K562 (cell line): ENCODE results near the gene UCKL1. TPM values are rescaled to one million over a fixed set of nuclear protein-coding genes. Genes with fewer than 3 reads are reported as not detected.

Source experiments
- ATAC-seq: fragments of 200-7000 bp; cut with Tn5 transposase; 3 replicates; pipeline ENCODE4 v1.9.1; 2020; ENCODE audit warnings: moderate library complexity
- BruUV-seq: library from RNA; stranded (reverse); fragments of 400-500 nt; replicated peaks from 2 replicates; lab custom pipeline; 2021; lab: Mats Ljungman, UMichigan
- CTCF ChIA-PET: fragments of 300-600 bp; formaldehyde crosslinking; extraction: SDS; loops from one replicate; lab custom pipeline; 2021; ENCODE audit warnings: low intra/inter-chr PET ratio; lab: Yijun Ruan, JAX
- POLR2A ChIA-PET: fragments of 300-600, 350-650 bp; sonication (Branson Sonifier 250); formaldehyde crosslinking; extraction: SDS; loops from one replicate; lab custom pipeline; 2021; ENCODE audit warnings: antibody characterized with exemption, inconsistent platforms; lab: Yijun Ruan, JAX
- DNase-seq, 4 experiments: peaks; one replicate each; pipeline versions ENCODE4 v3.0.0 to v3.0.0-alpha.2; 2011 to 2018; ENCODE audit warnings: low spot score in 3 of 4, mixed read lengths in 3 of 4; ENCODE audit errors: extremely low read depth in 1 of 4
- FAIRE-seq: peaks from 2 replicates; lab custom pipeline; 2011; peaks lifted over from hg19 to GRCh38; lab: Jason Lieb, UNC
- H2AFZ ChIP-seq: 2 replicates; pipeline ENCODE4 v1.6.0; 2011; ENCODE audit warnings: low read depth, low read length, control low read depth, inconsistent platforms
- H3K27ac ChIP-seq: fragments of 200-600 bp; 3 replicates; pipeline ENCODE4 v1.8.0; 2011; ENCODE audit warnings: low read depth, mild to moderate bottlenecking, control low read depth, inconsistent platforms, low read length, moderate library complexity, mixed read lengths; ENCODE audit errors: extremely low read depth
- H3K27me3 ChIP-seq, 2 experiments: fragments of 300-600 bp in 1 of 2; 2 replicates in 1 of 2; 3 replicates in 1 of 2; pipeline versions ENCODE4 v1.6.0 to v1.8.0; 2011; ENCODE audit warnings: inconsistent platforms in 2 of 2, low read length in 2 of 2, mild to moderate bottlenecking in 1 of 2, mixed read lengths in 1 of 2, moderate library complexity in 1 of 2; ENCODE audit not compliant: control insufficient read depth in 2 of 2, insufficient read depth in 2 of 2
- H3K36me3 ChIP-seq: fragments of 300-600 bp; 3 replicates; pipeline ENCODE4 v1.8.0; 2011; ENCODE audit warnings: mild to moderate bottlenecking, low read length, inconsistent platforms; ENCODE audit not compliant: control insufficient read depth, insufficient read depth
- H3K4me1 ChIP-seq, 2 experiments: fragments of 200-600 bp in 1 of 2; replicated peaks in 1 of 2; 2 replicates in 1 of 2; 3 replicates in 1 of 2; pipeline versions ENCODE4 v1.5.1 to v1.8.0; 2011; ENCODE audit warnings: inconsistent platforms in 2 of 2, low read length in 2 of 2, mild to moderate bottlenecking in 1 of 2, mixed read lengths in 1 of 2, moderate library complexity in 1 of 2; ENCODE audit not compliant: control insufficient read depth in 2 of 2, insufficient read depth in 2 of 2
- H3K4me2 ChIP-seq: 2 replicates; pipeline ENCODE4 v1.6.1; 2011; ENCODE audit warnings: low read length, control low read depth, inconsistent platforms, mixed read lengths; ENCODE audit not compliant: insufficient read depth
- H3K4me3 ChIP-seq: fragments of 200-600 bp; sonication (generic), shearing (Covaris generic); 2 replicates; pipeline ENCODE4 v1.5.1; 2016; ENCODE audit warnings: control low read depth, inconsistent platforms
- H3K79me2 ChIP-seq: fragments of 200-600 bp; 3 replicates; pipeline ENCODE4 v1.8.0; 2011; ENCODE audit warnings: low read length, inconsistent platforms; ENCODE audit not compliant: control insufficient read depth, insufficient read depth
- H3K9ac ChIP-seq, 2 experiments: 2 replicates each; pipeline versions ENCODE4 v1.6.0 to v1.6.1; 2011; ENCODE audit warnings: low read depth in 2 of 2, low read length in 2 of 2, control low read depth in 1 of 2, inconsistent platforms in 1 of 2, mild to moderate bottlenecking in 1 of 2, mixed read lengths in 1 of 2; ENCODE audit not compliant: insufficient read depth in 1 of 2
- H3K9me1 ChIP-seq: one replicate; pipeline ENCODE4 v1.6.0; 2011; ENCODE audit warnings: inconsistent platforms, mild to moderate bottlenecking, low read length, moderate library complexity; ENCODE audit not compliant: control insufficient read depth, insufficient read depth
- H3K9me3 ChIP-seq: replicated peaks from 2 replicates; pipeline ENCODE4 v1.5.1; 2011; ENCODE audit warnings: low read depth, low read length, inconsistent platforms; ENCODE audit not compliant: control insufficient read depth, insufficient read depth
- H4K20me1 ChIP-seq: replicated peaks from 2 replicates; pipeline ENCODE4 v1.6.1; 2011; ENCODE audit warnings: low read length, inconsistent platforms, mixed read lengths; ENCODE audit not compliant: control insufficient read depth, insufficient read depth
- BRF1 ChIP-seq: IDR thresholded peaks from 3 replicates; pipeline ENCODE4 v1.6.1; 2011; ENCODE audit warnings: borderline replicate concordance, mild to moderate bottlenecking; ENCODE audit not compliant: insufficient read length; ENCODE audit errors: extremely low read depth
- BRF2 ChIP-seq: IDR thresholded peaks from 3 replicates; pipeline ENCODE4 v1.6.1; 2011; ENCODE audit warnings: borderline replicate concordance, mild to moderate bottlenecking; ENCODE audit not compliant: insufficient read length, insufficient read depth
- CTCFL ChIP-seq: IDR thresholded peaks from 2 replicates; pipeline ENCODE4 v1.6.1; 2011; ENCODE audit warnings: borderline replicate concordance, low read depth, mild to moderate bottlenecking, moderate library complexity, low read length; ENCODE audit not compliant: insufficient read depth, poor library complexity, severe bottlenecking
- DMBX1 ChIP-seq: fragments of 250-450 bp; sonication (Bioruptor Pico); IDR thresholded peaks from 2 replicates; pipeline ENCODE4 v1.8.0; 2022; ENCODE audit warnings: inconsistent platforms, mild to moderate bottlenecking, moderate library complexity, borderline replicate concordance
- FIP1L1 ChIP-seq: fragments of 200-400 bp; formaldehyde crosslinking; IDR thresholded peaks from 2 replicates; pipeline ENCODE4 v1.6.1; 2018; ENCODE audit warnings: mild to moderate bottlenecking, low read depth, low read length; ENCODE audit not compliant: poor library complexity, severe bottlenecking
- HDAC8 ChIP-seq: fragments of 450-650 bp; IDR thresholded peaks from 2 replicates; pipeline ENCODE4 v1.6.1; 2016; ENCODE audit warnings: mild to moderate bottlenecking, missing genetic modification characterization, moderate library complexity, missing compliant biosample characterization
- NR2C2 ChIP-seq, 2 experiments: fragments of 200-800 bp in 1 of 2; sonication (Bioruptor generic) in 1 of 2; sonication (generic) in 1 of 2; formaldehyde crosslinking in 1 of 2; IDR thresholded peaks; 2 replicates each; pipeline versions ENCODE4 v1.6.1 to v1.8.0; 2016 to 2022; ENCODE audit warnings: mild to moderate bottlenecking in 1 of 2, missing compliant biosample characterization in 1 of 2, missing genetic modification characterization in 1 of 2, missing genetic modification reagents in 1 of 2
- POLR2G ChIP-seq: fragments of 200-400 bp; formaldehyde crosslinking; IDR thresholded peaks from 2 replicates; pipeline ENCODE4 v1.6.1; 2017; ENCODE audit warnings: low read depth, mild to moderate bottlenecking, antibody characterized with exemption, low read length, moderate library complexity
- RBM22 ChIP-seq: fragments of 200-400 bp; formaldehyde crosslinking; IDR thresholded peaks from 2 replicates; pipeline ENCODE4 v1.6.1; 2018; ENCODE audit warnings: low read length, low read depth; ENCODE audit not compliant: poor library complexity, severe bottlenecking
- TRIM25 ChIP-seq: fragments of 450-650 bp; IDR thresholded peaks from 2 replicates; pipeline ENCODE4 v1.7.0; 2016; ENCODE audit warnings: borderline replicate concordance
- ZBED1 ChIP-seq: IDR thresholded peaks from 2 replicates; pipeline ENCODE4 v1.6.1; 2014
- ZNF512 ChIP-seq: IDR thresholded peaks from 2 replicates; pipeline ENCODE4 v1.6.1; 2016; ENCODE audit warnings: missing genetic modification characterization, missing compliant biosample characterization
- WGBS: fragments of 100-300 bp; shearing (Covaris generic); methylation state at CpG from one replicate; pipeline ENCODE4 v1.1.6; 2016; ENCODE audit warnings: low coverage, mixed read lengths; ENCODE audit not compliant: insufficient coverage; ENCODE audit errors: missing lambda C conversion rate; 5-methylcytosine and 5-hydroxymethylcytosine counted together
- in situ Hi-C: fragments of 300-500 bp; cut with MboI; formaldehyde crosslinking; loops from 4 replicates; pipeline ENCODE4 v1.15.0; 2018; ENCODE audit warnings: inconsistent platforms, mixed read lengths
- intact Hi-C: fragments of 100-400 bp; cut with micrococcal nuclease; formaldehyde crosslinking; loops from 2 replicates; pipeline ENCODE4 v1.14.2; 2022
- polyA plus RNA-seq, 8 experiments: library from polyadenylated mRNA; depleted of rRNA in 4 of 8; stranded (reverse) in 5 of 8; unstranded in 3 of 8; fragments of >200 nt; fragmentation: Nextera tagmentation in 2 of 8; fragmentation: Illumina TruSeq in 1 of 8; extraction: Ambion mirVana in 2 of 8; extraction: Trizol in 1 of 8; gene quantifications; 2 replicates each; pipeline versions ENCODE4 v1.2.1 to v1.2.3, GENCODE V29; 2011 to 2014; ENCODE audit warnings: inconsistent platforms in 1 of 8, missing spikeins in 1 of 8
- total RNA-seq, 7 experiments: library from RNA; depleted of rRNA in 6 of 7; stranded (reverse); fragments of >200 nt in 6 of 7; fragmentation: Illumina TruSeq in 2 of 7; extraction: Trizol in 2 of 7; gene quantifications; 2 replicates each; pipeline versions ENCODE4 v1.2.1 to v1.2.3, GENCODE V29; 2011 to 2021; ENCODE audit warnings: low replicate concordance in 1 of 7

UCKL1 gene
- total and polyA plus RNA-seq, 9 of the 15 experiments (the other 6 are each of a cell fraction or from before 2014, with no cell fraction given): 3.1 to 52.8 (median 24.2) TPM

- Histone ChIP-seq H3K4me2 (no peak overlapping the region), H3K9me3 (no peaks in the 10 kb centered on the region; the same call in 1 of the 2 replicates), H3K27ac (no peak overlapping the region), H3K27me3 (no peaks in the 10 kb centered on the region), H3K4me3 (no peak overlapping the region), H3K79me2 (peaks cover 7% of the 10 kb centered on the region), H3K4me1 (peaks cover 8 to 64% of the 10 kb centered on the region in 2 experiments; a peak in 3 of 5 replicates), H4K20me1 (peaks cover 16% of the 10 kb centered on the region), H2AFZ (no peak overlapping the region), H3K9ac (no peak overlapping the region), H3K9me1 (peaks cover 5% of the 10 kb centered on the region), H3K36me3 (peaks cover 76% of the 10 kb centered on the region; the same call in 2 of the 3 replicates)
- DNase-seq (no peak), ATAC-seq (no peak), FAIRE-seq (no peak)
- no TSS peak for BruUV-seq
- ChIA-PET POLR2A (interaction anchor here (0.5 kb wide), 1 partner anchor 465 kb away, joined by 3 read pairs; no protein-coding TSS in a partner anchor), CTCF (no interaction called here)
- in situ Hi-C loops (no loop called here), intact Hi-C loops (no loop called here)
- 90% methylated on average over 11 of the region's 33 CpGs for WGBS
- TF ChIP-seq BRF1 (no peak), NR2C2 (CRISPR knock-in tag; IDR thresholded peaks at IDR 0.05) (no peak), NR2C2 (tag; IDR thresholded peaks at IDR 0.05) (no peak), ZBED1 (no peak), RBM22 (peak; percentile 92), HDAC8 (tag) (no peak), TRIM25 (no peak), ZNF512 (no peak), POLR2G (peak; percentile 67), BRF2 (no peak), FIP1L1 (peak; percentile 39), CTCFL (no peak), DMBX1 (CRISPR knock-in tag) (no peak)
Measured at GRCh38 chr20:63939061-63939935, 16.9 kb downstream of the UCKL1 start.
